GM21390 (cell line): Measurements from ENCODE around the gene MACO1.

Experiments
- ATAC-seq: cut with Tn5 transposase; IDR thresholded peaks from one replicate; pipeline ENCODE4 v1.9.1; 2021; ENCODE audit not compliant: unreplicated experiment

Gene MACO1

DNA sequence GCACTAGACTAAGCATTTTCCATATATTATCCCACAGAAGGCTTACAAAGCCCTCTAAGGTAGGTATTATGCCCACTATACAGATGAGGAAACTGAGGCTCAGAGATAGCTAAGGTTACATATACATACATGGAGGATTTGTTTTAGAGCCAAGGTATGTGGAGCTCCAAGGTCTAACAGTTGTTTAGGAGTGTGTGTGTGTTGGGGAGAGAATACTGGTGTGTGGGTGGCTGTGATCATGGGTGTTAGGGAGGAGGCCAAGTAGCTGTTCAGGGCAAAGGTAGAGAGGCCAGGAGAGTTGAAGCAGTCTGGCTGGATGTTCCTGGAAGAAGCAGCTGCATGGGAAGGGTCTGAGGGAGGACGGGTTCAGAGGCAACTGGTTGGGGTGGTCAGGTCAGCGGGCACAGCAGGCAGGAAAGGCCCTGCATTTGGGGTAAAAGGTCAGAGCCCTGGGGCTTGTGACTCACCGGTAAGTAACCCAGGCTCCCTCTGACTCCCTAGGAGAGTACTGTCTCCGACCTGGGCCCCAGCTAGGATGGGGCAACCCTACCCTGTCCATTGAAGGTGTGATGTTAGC is 107.6 kb downstream of the MACO1 start:
- no peak for ATAC-seq

DNA sequence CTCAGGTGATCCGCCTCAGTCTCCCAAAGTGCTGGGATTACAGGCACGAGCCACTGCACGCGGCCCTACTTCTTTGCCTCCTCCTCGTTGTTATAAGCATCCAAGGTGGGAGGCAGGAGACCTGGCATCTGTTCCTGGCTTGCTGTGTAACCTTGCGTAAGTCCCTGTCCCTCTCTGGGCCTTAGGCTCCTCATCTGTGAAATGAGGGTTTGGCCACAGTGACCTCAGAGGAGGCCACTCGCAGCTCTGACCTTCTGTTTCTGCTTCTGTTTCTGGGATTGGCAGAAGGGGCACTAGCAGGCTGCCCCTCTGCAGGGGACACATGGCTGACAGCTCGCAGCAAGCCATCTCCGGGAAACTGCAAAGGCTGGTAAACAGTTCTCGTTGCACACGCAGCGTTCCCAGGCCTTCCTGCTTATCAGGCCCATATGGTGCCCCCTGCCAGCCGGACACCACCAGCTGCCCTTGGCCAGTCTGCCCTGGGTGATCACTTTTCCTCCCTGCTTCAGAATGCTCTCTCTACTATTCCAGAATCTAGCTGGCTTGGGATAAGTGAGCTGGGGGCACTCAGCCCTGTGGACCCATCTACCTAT is 110.1 kb downstream of the MACO1 start:
- ATAC-seq: no peak

GRCh38 chr1:25541425-25541824 is 110.7 kb downstream of the MACO1 start:
- no peak for ATAC-seq

DNA sequence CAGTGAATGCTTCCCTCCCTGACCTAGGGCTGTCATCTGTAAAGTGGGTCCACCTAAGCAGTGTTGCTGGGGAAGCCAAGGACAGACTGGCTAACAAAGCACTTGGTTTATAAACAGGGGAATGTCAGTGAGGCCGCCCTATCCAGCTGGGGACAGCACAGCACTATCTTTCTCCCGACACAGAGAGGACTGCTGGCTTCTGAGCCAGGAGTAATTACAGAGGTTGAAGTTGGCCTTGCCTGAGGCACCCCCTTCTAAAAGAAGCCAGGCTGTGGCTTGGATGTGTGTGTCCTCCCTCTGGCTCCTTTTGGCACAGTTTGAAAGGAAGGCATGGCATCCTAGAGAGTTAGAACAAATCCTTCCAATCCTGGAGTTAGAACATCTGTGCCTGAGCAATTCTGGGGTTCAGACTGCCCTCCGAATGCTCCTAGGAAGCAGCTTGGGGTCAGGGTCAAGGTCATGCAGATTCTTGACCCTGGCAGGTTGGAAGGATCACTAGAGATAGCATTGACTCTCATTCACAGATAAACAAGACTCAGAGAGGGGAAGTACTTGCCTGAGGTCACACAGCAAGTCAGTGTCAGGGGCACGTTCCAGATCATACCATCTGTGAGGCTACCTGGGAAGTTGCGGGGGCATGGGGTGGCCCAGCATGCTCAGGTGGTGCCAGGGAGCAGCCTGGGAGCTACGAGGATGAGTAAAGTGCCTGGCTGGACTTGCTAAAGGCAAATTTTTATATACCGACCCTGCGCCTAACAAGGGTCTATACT is 111.4 kb downstream of the MACO1 start:
- no peak for ATAC-seq

GRCh38 chr1:25543005-25543424 is 112.3 kb downstream of the MACO1 start:
- no peak for ATAC-seq

DNA sequence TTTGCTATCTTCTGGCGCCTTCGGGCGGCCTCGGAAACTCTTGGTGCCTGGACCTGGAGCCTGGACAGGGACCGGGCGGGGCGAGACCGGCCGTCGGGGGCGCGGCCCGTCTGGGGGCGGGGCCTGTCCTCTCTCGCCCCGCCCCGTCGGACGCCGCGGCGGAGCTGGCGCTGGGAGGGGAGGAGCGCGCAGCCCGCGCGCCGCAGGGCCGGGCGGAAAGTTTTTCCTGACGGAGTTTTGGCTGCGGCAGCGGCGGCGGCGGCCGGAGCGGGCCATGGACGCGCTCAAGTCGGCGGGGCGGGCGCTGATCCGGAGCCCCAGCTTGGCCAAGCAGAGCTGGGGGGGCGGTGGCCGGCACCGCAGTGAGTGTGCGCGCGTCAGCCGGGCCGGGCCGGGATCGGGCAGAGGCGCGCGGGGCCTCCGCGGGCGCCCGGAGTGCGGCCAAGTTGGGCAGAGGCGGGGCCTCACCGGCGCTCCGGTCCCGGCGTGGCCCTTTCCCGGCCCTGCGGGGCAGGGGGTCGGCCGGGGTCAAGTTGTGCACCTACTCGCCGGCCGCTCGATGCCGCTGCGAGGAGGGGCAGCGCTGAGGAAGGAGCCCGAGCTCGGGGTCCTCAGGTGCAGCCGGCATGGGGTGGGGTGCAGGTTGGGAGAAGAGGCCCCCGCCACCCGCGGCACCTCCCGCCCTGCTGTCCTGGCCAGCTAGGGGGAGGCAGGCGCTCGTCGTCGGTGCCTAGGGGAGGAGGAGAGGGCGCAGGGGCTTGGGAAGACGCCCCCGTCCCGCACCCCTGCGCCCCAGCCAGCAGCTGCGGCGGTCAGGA is 112.9 kb downstream of the MACO1 start, which contains the start of gene LDLRAP1:
LDLRAP1 (plus strand) TSS at position 182 of the 818 bp plus-strand sequence; CDS start at position 275, 93 bp downstream.
- ATAC-seq: peak; percentile 88

- ATAC-seq: no peak
Observed at GRCh38 chr1:25544243-25544764, 113.6 kb downstream of the MACO1 start.

- ATAC-seq: no peak
Observed at GRCh38 chr1:25544819-25545218, 114.1 kb downstream of the MACO1 start.

GRCh38 chr1:25545767-25546166 is 115.1 kb downstream of the MACO1 start:
- ATAC-seq: no peak

- no peak for ATAC-seq
Observed at GRCh38 chr1:25546193-25546592, 115.5 kb downstream of the MACO1 start.

DNA sequence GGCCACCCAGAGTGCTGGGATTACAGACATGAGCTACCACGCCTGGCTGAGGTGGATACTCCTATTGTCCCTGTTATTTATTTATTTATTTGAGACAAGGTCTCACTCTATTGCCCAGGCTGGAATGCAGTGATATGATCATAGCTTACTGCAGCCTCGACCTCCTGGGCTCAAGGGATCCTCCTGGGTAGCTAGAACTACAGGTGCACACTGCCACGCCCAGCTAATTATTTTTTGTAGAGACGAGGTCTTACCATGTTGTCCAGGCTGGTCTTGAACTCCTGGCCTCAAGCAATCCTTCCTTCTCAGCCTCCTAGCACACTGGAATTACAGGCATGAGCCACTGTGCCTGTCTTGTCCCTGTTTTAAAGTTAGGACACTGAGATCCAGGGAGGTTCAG is 117.9 kb downstream of the MACO1 start:
- no peak for ATAC-seq

GRCh38 chr1:25549273-25550154 is 118.8 kb downstream of the MACO1 start:
- ATAC-seq: peak; percentile 92
